ENCODE measurements around the gene TFF3. TPM values are rescaled to one million over a fixed set of nuclear protein-coding genes. Genes with fewer than 3 reads are reported as not detected.

TFF3 gene
- total RNA-seq, 1 donor from 2014 or later, result not detected

GRCh38 chr21:42347601-42348327, 32.6 kb upstream of the TFF3 start:
- Histone ChIP-seq H3K4me3 (no peak overlapping the region), H2AFZ (replicated peaks) (no peak overlapping the region), H4K20me1 (ENCODE audit: low read depth) (no peaks in the 10 kb centered on the region), H3K36me3 (no peaks in the 10 kb centered on the region), H3K4me1 (no peaks in the 10 kb centered on the region), H3K27me3 (no peaks in the 10 kb centered on the region), H3K9me3 (ENCODE audit: low read depth) (no peaks in the 10 kb centered on the region), H3K9ac (no peak overlapping the region), H3K79me2 (ENCODE audit: low read depth) (no peaks in the 10 kb centered on the region), H3K27ac (no peak overlapping the region), H3F3A (ENCODE audit: low read depth) (no peaks in the 10 kb centered on the region), H3K4me2 (no peak overlapping the region)
- no peak for DNase-seq (ENCODE audit: low spot score)
- Mint-ChIP-seq H3K27ac (no peak overlapping the region), H3K27me3 (ENCODE audit: insufficient read depth, low read depth) (peaks cover 7% of the 10 kb centered on the region), H3K4me3 (no peak overlapping the region), H3K4me1 (peaks cover 19% of the 10 kb centered on the region), H3K36me3 (no peaks in the 10 kb centered on the region), H3K9me3 (no peaks in the 10 kb centered on the region)
- TF ChIP-seq EZH2phosphoT487 (IDR thresholded peaks at IDR 0.05) (no peak), CTCF (IDR thresholded peaks at IDR 0.05) (no peak), EZH2 (IDR thresholded peaks at IDR 0.05) (no peak)

- peaks cover 20% of the 10 kb centered on the region for H3K4me1 Mint-ChIP-seq
- H3K27me3 Mint-ChIP-seq (ENCODE audit: insufficient read depth, low read depth), result peaks cover 2% of the 10 kb centered on the region
These were observed 31.8 kb upstream of the TFF3 start for GRCh38 chr21:42346866-42347600.

GRCh38 chr21:42346441-42346840, 31.2 kb upstream of the TFF3 start:
- H3K36me3 Mint-ChIP-seq, result no peaks in the 10 kb centered on the region
- no peak overlapping the region for H3K27ac ChIP-seq

More at GRCh38 chr21:42346866-42347600, 31.8 kb upstream of the TFF3 start:
- Histone ChIP-seq H3K27me3 (no peaks in the 10 kb centered on the region), H3K36me3 (no peaks in the 10 kb centered on the region), H3K9ac (no peak overlapping the region), H3K9me3 (ENCODE audit: low read depth) (no peaks in the 10 kb centered on the region), H3K4me1 (no peaks in the 10 kb centered on the region), H3K4me3 (no peak overlapping the region), H4K20me1 (ENCODE audit: low read depth) (no peaks in the 10 kb centered on the region), H2AFZ (replicated peaks) (no peak overlapping the region), H3K79me2 (ENCODE audit: low read depth) (no peaks in the 10 kb centered on the region), H3K4me2 (no peak overlapping the region), H3K27ac (no peak overlapping the region), H3F3A (ENCODE audit: low read depth) (no peaks in the 10 kb centered on the region)
- no peak for TF ChIP-seq EZH2phosphoT487 (IDR thresholded peaks at IDR 0.05)
- TF ChIP-seq EZH2 (IDR thresholded peaks at IDR 0.05), result no peak
- no peak for TF ChIP-seq CTCF (IDR thresholded peaks at IDR 0.05)
- Mint-ChIP-seq H3K36me3 (no peaks in the 10 kb centered on the region), H3K9me3 (no peaks in the 10 kb centered on the region), H3K4me3 (no peak overlapping the region), H3K27ac (no peak overlapping the region)
- no peak for DNase-seq (ENCODE audit: low spot score)

More at GRCh38 chr21:42346441-42346840, 31.2 kb upstream of the TFF3 start:
- Histone ChIP-seq H3K4me3 (no peak overlapping the region), H4K20me1 (ENCODE audit: low read depth) (no peaks in the 10 kb centered on the region), H2AFZ (replicated peaks) (no peak overlapping the region), H3K4me1 (no peaks in the 10 kb centered on the region), H3K79me2 (ENCODE audit: low read depth) (no peaks in the 10 kb centered on the region), H3K36me3 (no peaks in the 10 kb centered on the region), H3F3A (ENCODE audit: low read depth) (no peaks in the 10 kb centered on the region), H3K27me3 (no peaks in the 10 kb centered on the region), H3K9ac (no peak overlapping the region), H3K4me2 (no peak overlapping the region), H3K9me3 (ENCODE audit: low read depth) (no peaks in the 10 kb centered on the region)
- Mint-ChIP-seq H3K27ac (no peak overlapping the region), H3K4me1 (peaks cover 19% of the 10 kb centered on the region), H3K9me3 (no peaks in the 10 kb centered on the region), H3K4me3 (no peak overlapping the region), H3K27me3 (ENCODE audit: insufficient read depth, low read depth) (peaks cover 4% of the 10 kb centered on the region)
- no peak for DNase-seq (ENCODE audit: low spot score)
- TF ChIP-seq EZH2phosphoT487 (IDR thresholded peaks at IDR 0.05) (no peak), EZH2 (IDR thresholded peaks at IDR 0.05) (no peak), CTCF (IDR thresholded peaks at IDR 0.05) (no peak)
